GM23338 (cell line): ENCODE measurements around the gene SORCS2. TPM values are rescaled to one million over a fixed set of nuclear protein-coding genes. Genes with fewer than 3 reads are reported as not detected.
A peak's percentile ranks its signal among the peaks of the same experiment; 100 is the strongest.

ENCODE experiments used
- ATAC-seq: fragments of 200-7000 bp; cut with Tn5 transposase; 3 replicates; pipeline ENCODE4 v1.9.1; 2020
- DNase-seq: peaks from one replicate; pipeline ENCODE4 v3.0.0-alpha.2; 2015; ENCODE audit warnings: low spot score
- H2AFZ ChIP-seq: fragments of 200-600 bp; sonication (generic); 2 replicates; pipeline ENCODE4 v1.8.0; 2016; ENCODE audit warnings: antibody characterized with exemption, mild to moderate bottlenecking, moderate library complexity
- H3F3A ChIP-seq: fragments of 200-600 bp; sonication (generic); replicated peaks from 2 replicates; pipeline ENCODE4 v1.8.0; 2017; ENCODE audit warnings: antibody characterized with exemption, mixed run types, low read depth
- H3K27ac ChIP-seq: fragments of 200-600 bp; sonication (generic); 2 replicates; pipeline ENCODE4 v1.6.1; 2016; ENCODE audit warnings: low read depth
- H3K27me3 ChIP-seq: fragments of 200-600 bp; sonication (generic); 2 replicates; pipeline ENCODE4 v1.8.0; 2016; ENCODE audit warnings: mild to moderate bottlenecking, mixed run types, moderate library complexity; ENCODE audit not compliant: insufficient read depth
- H3K36me3 ChIP-seq: fragments of 200-600 bp; sonication (generic); 2 replicates; pipeline ENCODE4 v1.8.0; 2016; ENCODE audit warnings: mild to moderate bottlenecking; ENCODE audit not compliant: insufficient read depth
- H3K4me1 ChIP-seq: fragments of 200-600 bp; sonication (generic); 2 replicates; pipeline ENCODE4 v1.8.0; 2016; ENCODE audit warnings: mild to moderate bottlenecking, moderate library complexity; ENCODE audit not compliant: insufficient read depth
- H3K4me2 ChIP-seq: fragments of 200-600 bp; sonication (generic); 2 replicates; pipeline ENCODE4 v1.7.1; 2017; ENCODE audit warnings: mixed run types
- H3K4me3 ChIP-seq: fragments of 200-600 bp; sonication (generic); 2 replicates; pipeline ENCODE4 v1.6.1; 2016; ENCODE audit warnings: mixed run types
- H3K79me2 ChIP-seq: fragments of 200-600 bp; sonication (generic); replicated peaks from 2 replicates; pipeline ENCODE4 v1.8.0; 2017; ENCODE audit warnings: mild to moderate bottlenecking; ENCODE audit not compliant: insufficient read depth
- H3K9me2 ChIP-seq: fragments of 200-600 bp; sonication (generic); 2 replicates; pipeline ENCODE4 v1.8.0; 2017; ENCODE audit not compliant: insufficient read depth
- H4K20me1 ChIP-seq: fragments of 200-600 bp; sonication (generic); replicated peaks from 2 replicates; pipeline ENCODE4 v1.8.0; 2017; ENCODE audit warnings: mild to moderate bottlenecking; ENCODE audit not compliant: insufficient read depth
- H3K27ac Mint-ChIP-seq: 2 replicates; pipeline ENCODE4 v1.8.0; 2020; ENCODE audit warnings: inconsistent platforms, mild to moderate bottlenecking, moderate library complexity, mixed read lengths
- H3K27me3 Mint-ChIP-seq: 3 replicates; pipeline ENCODE4 v1.8.0; 2022; ENCODE audit warnings: low read depth, mild to moderate bottlenecking, moderate library complexity, mixed read lengths, inconsistent platforms; ENCODE audit not compliant: insufficient read depth, poor library complexity
- H3K36me3 Mint-ChIP-seq: 3 replicates; pipeline ENCODE4 v1.8.0; 2021; ENCODE audit warnings: low read depth, mild to moderate bottlenecking, inconsistent platforms, moderate library complexity, mixed read lengths
- H3K4me1 Mint-ChIP-seq: 3 replicates; pipeline ENCODE4 v1.8.0; 2020; ENCODE audit warnings: mild to moderate bottlenecking, inconsistent platforms, mixed read lengths
- H3K4me3 Mint-ChIP-seq: 3 replicates; pipeline ENCODE4 v1.8.0; 2021; ENCODE audit warnings: moderate library complexity, mild to moderate bottlenecking, inconsistent platforms, mixed read lengths
- H3K9me3 Mint-ChIP-seq: 3 replicates; pipeline ENCODE4 v1.8.0; 2020; ENCODE audit warnings: moderate library complexity, mild to moderate bottlenecking, inconsistent platforms, mixed read lengths
- CREB1 ChIP-seq: fragments of 250-450 bp; sonication (Bioruptor Pico); IDR thresholded peaks from 2 replicates; pipeline ENCODE4 v1.5.0; 2020; ENCODE audit warnings: low read depth, mild to moderate bottlenecking, moderate library complexity
- ETS1 ChIP-seq: IDR thresholded peaks from 2 replicates; pipeline ENCODE4 v1.6.1; 2016; ENCODE audit warnings: antibody characterized with exemption
- EZH2 ChIP-seq: fragments of 200-600 bp; sonication (generic); IDR thresholded peaks from one replicate; pipeline ENCODE4 v1.8.0; 2017; ENCODE audit warnings: antibody characterized with exemption, mild to moderate bottlenecking, low read depth; ENCODE audit not compliant: unreplicated experiment
- ZNF114 ChIP-seq: fragments of 250-450 bp; sonication (Bioruptor Pico); IDR thresholded peaks from 2 replicates; pipeline ENCODE4 v1.5.0; 2020; ENCODE audit warnings: mild to moderate bottlenecking, moderate library complexity
- ZNF462 ChIP-seq: fragments of 250-450 bp; sonication (Bioruptor Pico); IDR thresholded peaks from 2 replicates; pipeline ENCODE4 v1.5.0; 2020; ENCODE audit warnings: mild to moderate bottlenecking, moderate library complexity
- polyA plus RNA-seq: library from polyadenylated mRNA; unstranded; fragments of >200 nt; fragmentation: Nextera tagmentation; extraction: Ambion mirVana; gene quantifications from 2 replicates; pipeline ENCODE4 v1.2.1, GENCODE V29; 2016
- total RNA-seq: library from RNA; depleted of rRNA; stranded (reverse); fragments of >200 nt; shearing (Covaris generic); gene quantifications from 2 replicates; pipeline ENCODE4 v1.2.3, GENCODE V29; 2014

The SORCS2 gene
- total and polyA plus RNA-seq, 2 experiments from 2014 or later: 0.47 to 2.4 TPM

- no peak for TF ChIP-seq ZNF114 (CRISPR knock-in tag)
- no peak for TF ChIP-seq ETS1
- no peak for TF ChIP-seq ZNF462 (CRISPR knock-in tag)
- TF ChIP-seq EZH2: no peak
These were observed 417.8 kb downstream of the SORCS2 start (continued) for GRCh38 chr4:7610022-7610670.

DNA sequence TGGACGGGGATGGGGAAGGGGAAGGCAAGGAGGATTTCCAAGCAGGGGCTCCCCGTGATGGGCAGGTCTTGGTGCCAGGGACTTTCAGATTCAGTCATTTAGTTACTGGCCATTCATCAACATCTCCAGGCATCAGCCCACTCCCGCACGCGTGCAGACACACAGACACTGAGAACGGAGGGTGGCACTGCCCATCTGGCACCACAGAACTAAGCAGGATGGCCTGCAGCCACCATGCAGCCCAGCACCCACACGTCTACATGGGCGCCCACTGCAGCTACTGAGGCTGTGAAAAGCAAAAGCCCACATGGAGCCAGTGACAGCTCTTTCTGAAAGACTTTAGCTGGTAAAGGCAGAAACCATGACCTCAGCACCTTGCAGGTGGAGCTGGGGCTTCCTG lies 418.5 kb downstream of the SORCS2 start:
- no peaks in the 10 kb centered on the region for H3K4me1 ChIP-seq

More for the DNA sequence above, 418.5 kb downstream of the SORCS2 start:
- H3K4me3 Mint-ChIP-seq: no peak overlapping the region
- Histone ChIP-seq H2AFZ (no peak overlapping the region), H3F3A (no peaks in the 10 kb centered on the region), H3K79me2 (no peaks in the 10 kb centered on the region), H3K36me3 (no peaks in the 10 kb centered on the region), H3K27ac (no peak overlapping the region), H3K27me3 (no peaks in the 10 kb centered on the region), H3K9me2 (no peaks in the 10 kb centered on the region), H4K20me1 (no peaks in the 10 kb centered on the region), H3K4me3 (no peak overlapping the region), H3K4me2 (no peak overlapping the region)
- H3K9me3 Mint-ChIP-seq: peaks cover 2% of the 10 kb centered on the region; the same call in 1 of the 3 replicates
- peaks cover 2% of the 10 kb centered on the region; the same call in 1 of the 3 replicates for H3K4me1 Mint-ChIP-seq
- TF ChIP-seq EZH2 (no peak), CREB1 (CRISPR knock-in tag) (no peak), ZNF114 (CRISPR knock-in tag) (no peak)
- H3K27me3 Mint-ChIP-seq: peaks cover 6% of the 10 kb centered on the region
- ATAC-seq (no peak), DNase-seq (no peak)
- no peaks in the 10 kb centered on the region for H3K36me3 Mint-ChIP-seq
- 0 out of 2 replicates have a peak overlapping the region, but pooled peaks have one; percentile 1 for H3K27ac Mint-ChIP-seq
